ENCODE results near the gene NTN4. TPM values are rescaled to one million over a fixed set of nuclear protein-coding genes. Genes with fewer than 3 reads are reported as not detected.
A peak's percentile ranks its signal among the peaks of the same experiment; 100 is the strongest.
"Not testable (repeated sequence)": the region's sequence is repeated elsewhere in the genome, so short reads cannot be mapped to it uniquely, and the experiment has no call there.

Gene NTN4
- total RNA-seq, 1 donor from 2014 or later = 0.59 TPM

DNA sequence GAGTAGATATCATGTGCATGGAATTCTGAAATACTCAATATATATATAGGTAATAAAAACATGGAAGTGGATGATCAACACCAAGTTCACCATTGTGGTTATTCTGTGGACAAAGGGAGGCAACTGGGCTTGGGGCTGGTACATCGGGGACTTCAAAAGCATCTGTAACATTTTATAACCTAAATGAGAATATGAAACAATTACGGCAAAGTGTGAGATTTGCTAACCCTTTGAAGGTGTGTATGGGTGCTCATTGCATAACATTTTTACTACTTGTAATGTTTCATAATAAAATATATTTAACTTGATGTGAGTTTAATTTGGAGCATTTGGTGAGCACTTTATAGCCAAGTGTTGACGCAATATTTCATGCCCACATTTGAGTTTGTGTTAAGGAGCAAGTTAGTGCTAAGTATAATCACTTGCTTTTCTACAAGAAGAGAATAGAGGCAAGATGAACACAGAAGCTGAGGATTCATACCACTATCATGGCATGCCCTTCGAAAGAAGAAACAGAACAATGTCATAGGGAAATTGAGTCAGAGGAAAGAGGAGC is 109.3 kb downstream of the NTN4 start:
- Mint-ChIP-seq H3K36me3 (ENCODE audit: unreplicated experiment) (no peaks in the 10 kb centered on the region), H3K4me3 (ENCODE audit: unreplicated experiment) (no peak overlapping the region), H3K27ac (ENCODE audit: unreplicated experiment) (no peak overlapping the region), H3K4me1 (ENCODE audit: low read depth, unreplicated experiment) (no peaks in the 10 kb centered on the region), H3K9me3 (ENCODE audit: unreplicated experiment) (peaks cover 5% of the 10 kb centered on the region), H3K27me3 (ENCODE audit: unreplicated experiment) (peaks cover 2% of the 10 kb centered on the region)
- no peak for DNase-seq
- TF ChIP-seq, protein P1, sequence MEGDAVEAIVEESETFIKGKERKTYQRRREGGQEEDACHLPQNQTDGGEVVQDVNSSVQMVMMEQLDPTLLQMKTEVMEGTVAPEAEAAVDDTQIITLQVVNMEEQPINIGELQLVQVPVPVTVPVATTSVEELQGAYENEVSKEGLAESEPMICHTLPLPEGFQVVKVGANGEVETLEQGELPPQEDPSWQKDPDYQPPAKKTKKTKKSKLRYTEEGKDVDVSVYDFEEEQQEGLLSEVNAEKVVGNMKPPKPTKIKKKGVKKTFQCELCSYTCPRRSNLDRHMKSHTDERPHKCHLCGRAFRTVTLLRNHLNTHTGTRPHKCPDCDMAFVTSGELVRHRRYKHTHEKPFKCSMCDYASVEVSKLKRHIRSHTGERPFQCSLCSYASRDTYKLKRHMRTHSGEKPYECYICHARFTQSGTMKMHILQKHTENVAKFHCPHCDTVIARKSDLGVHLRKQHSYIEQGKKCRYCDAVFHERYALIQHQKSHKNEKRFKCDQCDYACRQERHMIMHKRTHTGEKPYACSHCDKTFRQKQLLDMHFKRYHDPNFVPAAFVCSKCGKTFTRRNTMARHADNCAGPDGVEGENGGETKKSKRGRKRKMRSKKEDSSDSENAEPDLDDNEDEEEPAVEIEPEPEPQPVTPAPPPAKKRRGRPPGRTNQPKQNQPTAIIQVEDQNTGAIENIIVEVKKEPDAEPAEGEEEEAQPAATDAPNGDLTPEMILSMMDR (IDR thresholded peaks at IDR 0.05; ENCODE audit: partially characterized antibody, unreplicated experiment) = no peak

DNA sequence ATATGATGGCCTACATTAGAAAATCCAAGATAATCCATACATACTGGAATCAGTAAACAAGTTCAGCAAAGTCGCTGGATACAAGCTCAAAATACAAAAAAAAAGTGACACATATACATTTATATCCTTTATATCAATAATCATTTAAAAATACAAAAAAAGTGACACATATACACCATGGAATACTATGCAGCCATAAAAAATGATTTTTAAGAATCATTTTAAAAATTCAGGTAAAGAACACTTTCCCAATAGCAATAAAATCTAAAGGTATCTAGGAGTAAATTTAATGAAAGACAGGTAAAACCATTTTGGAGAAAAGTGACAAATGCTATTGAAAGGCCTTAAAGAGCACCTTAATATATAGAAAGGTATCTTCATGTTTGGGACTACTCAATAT is 111.9 kb downstream of the NTN4 start:
- TF ChIP-seq, protein P1 (IDR thresholded peaks at IDR 0.05; ENCODE audit: partially characterized antibody, unreplicated experiment) = no peak
- peaks cover 4% of the 10 kb centered on the region for H3K9me3 Mint-ChIP-seq (ENCODE audit: unreplicated experiment)
- H3K27ac Mint-ChIP-seq (ENCODE audit: unreplicated experiment) = no peak overlapping the region
- H3K4me3 Mint-ChIP-seq (ENCODE audit: unreplicated experiment) = no peak overlapping the region
- no peaks in the 10 kb centered on the region for H3K36me3 Mint-ChIP-seq (ENCODE audit: unreplicated experiment)
- no peak for DNase-seq
- H3K27me3 Mint-ChIP-seq (ENCODE audit: unreplicated experiment) = peaks cover 2% of the 10 kb centered on the region
- H3K4me1 Mint-ChIP-seq (ENCODE audit: low read depth, unreplicated experiment) = peaks cover 16% of the 10 kb centered on the region

DNA sequence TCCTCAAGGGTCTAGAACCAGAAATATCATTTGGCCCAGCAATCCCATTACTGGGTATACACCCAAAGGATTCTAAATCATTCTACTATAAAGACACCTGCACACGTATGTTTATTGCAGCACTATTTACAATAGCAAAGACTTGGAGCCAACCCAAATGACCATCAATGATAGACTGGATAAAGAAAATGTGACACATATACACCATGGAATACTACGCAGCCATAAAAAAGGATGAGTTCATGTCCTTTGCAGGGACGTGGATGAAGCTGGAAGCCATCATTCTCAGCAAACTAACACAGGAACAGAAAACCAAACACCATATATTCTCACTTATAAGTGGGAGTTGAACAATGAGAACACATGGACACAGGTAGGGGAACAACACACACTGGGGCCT is 112.8 kb downstream of the NTN4 start:
- not testable (repeated sequence) for H3K27ac Mint-ChIP-seq (ENCODE audit: unreplicated experiment); H3K4me3 Mint-ChIP-seq (ENCODE audit: unreplicated experiment); H3K36me3 Mint-ChIP-seq (ENCODE audit: unreplicated experiment); H3K9me3 Mint-ChIP-seq (ENCODE audit: unreplicated experiment); H3K27me3 Mint-ChIP-seq (ENCODE audit: unreplicated experiment); DNase-seq
- peaks cover 18% of the 10 kb centered on the region for H3K4me1 Mint-ChIP-seq (ENCODE audit: low read depth, unreplicated experiment)

DNA sequence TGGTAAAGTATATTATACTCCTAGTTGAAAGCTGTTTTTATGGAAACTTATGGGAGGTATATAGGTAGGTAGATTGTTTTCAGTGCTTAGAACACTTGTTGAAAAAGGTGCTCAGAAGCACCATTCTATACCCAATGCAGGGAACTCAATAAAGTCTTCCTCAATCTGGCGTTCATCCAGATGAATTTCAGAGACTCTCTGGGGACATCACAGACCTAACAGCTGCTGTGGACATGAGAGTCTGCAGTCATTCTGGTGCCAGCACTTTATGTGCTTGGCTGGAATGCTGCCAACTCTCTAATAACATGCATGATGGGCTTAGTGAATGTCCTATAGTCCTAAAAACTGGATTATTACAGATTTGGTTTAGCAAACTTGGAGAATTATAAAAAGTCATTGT is 115.9 kb downstream of the NTN4 start:
- Mint-ChIP-seq H3K4me3 (ENCODE audit: unreplicated experiment) (no peak overlapping the region), H3K4me1 (ENCODE audit: low read depth, unreplicated experiment) (peaks cover 18% of the 10 kb centered on the region), H3K27me3 (ENCODE audit: unreplicated experiment) (no peaks in the 10 kb centered on the region), H3K9me3 (ENCODE audit: unreplicated experiment) (peaks cover 5% of the 10 kb centered on the region), H3K36me3 (ENCODE audit: unreplicated experiment) (no peaks in the 10 kb centered on the region), H3K27ac (ENCODE audit: unreplicated experiment) (peak overlapping the region; percentile 75)
- TF ChIP-seq, protein P1 (IDR thresholded peaks at IDR 0.05; ENCODE audit: partially characterized antibody, unreplicated experiment) = no peak
- peak; percentile 29 for DNase-seq

DNA sequence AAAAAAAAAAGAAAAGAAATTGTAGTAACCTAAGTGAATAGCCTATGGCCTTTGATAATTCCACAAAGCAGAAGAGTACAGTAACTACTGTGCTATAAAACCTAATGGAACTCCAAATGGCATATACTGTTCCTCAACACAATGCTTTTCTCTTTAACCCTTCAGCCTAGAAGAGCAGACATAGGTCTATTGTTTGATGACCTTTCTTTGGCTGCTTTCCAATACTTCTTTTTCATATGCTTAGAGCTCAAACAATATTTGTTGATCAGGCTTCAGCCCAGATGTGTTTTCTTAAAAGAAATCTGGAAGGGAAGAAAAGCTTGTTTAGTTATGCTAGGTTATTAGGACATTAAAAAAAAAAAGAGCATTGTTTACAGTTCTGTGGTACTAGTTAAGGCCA is 116.4 kb downstream of the NTN4 start:
- Mint-ChIP-seq H3K4me3 (ENCODE audit: unreplicated experiment) (no peak overlapping the region), H3K9me3 (ENCODE audit: unreplicated experiment) (peaks cover 5% of the 10 kb centered on the region), H3K4me1 (ENCODE audit: low read depth, unreplicated experiment) (peaks cover 18% of the 10 kb centered on the region), H3K27ac (ENCODE audit: unreplicated experiment) (peak overlapping the region; percentile 75), H3K27me3 (ENCODE audit: unreplicated experiment) (no peaks in the 10 kb centered on the region), H3K36me3 (ENCODE audit: unreplicated experiment) (no peaks in the 10 kb centered on the region)
- DNase-seq = no peak
- TF ChIP-seq, protein P1 (IDR thresholded peaks at IDR 0.05; ENCODE audit: partially characterized antibody, unreplicated experiment) = no peak

All from glutamatergic neuron (in vitro differentiated cells).